Stimulated activated CD4-positive, alpha-beta T cell treated with anti-CD3 and anti-CD28 coated beads, Interleukin-4, amount 100 ng/mL, for 1 hour (primary cell): Measurements from ENCODE around the gene CD37.
A peak's percentile ranks its signal among the peaks of the same experiment; 100 is the strongest.
"Not testable (repeated sequence)": the region's sequence is repeated elsewhere in the genome, so short reads cannot be mapped to it uniquely, and the experiment has no call there.

ENCODE experiments used
- DNase-seq: peaks from one replicate; pipeline ENCODE4 v3.0.0-alpha.2; 2020

The CD37 gene, protein sequence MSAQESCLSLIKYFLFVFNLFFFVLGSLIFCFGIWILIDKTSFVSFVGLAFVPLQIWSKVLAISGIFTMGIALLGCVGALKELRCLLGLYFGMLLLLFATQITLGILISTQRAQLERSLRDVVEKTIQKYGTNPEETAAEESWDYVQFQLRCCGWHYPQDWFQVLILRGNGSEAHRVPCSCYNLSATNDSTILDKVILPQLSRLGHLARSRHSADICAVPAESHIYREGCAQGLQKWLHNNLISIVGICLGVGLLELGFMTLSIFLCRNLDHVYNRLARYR

DNA sequence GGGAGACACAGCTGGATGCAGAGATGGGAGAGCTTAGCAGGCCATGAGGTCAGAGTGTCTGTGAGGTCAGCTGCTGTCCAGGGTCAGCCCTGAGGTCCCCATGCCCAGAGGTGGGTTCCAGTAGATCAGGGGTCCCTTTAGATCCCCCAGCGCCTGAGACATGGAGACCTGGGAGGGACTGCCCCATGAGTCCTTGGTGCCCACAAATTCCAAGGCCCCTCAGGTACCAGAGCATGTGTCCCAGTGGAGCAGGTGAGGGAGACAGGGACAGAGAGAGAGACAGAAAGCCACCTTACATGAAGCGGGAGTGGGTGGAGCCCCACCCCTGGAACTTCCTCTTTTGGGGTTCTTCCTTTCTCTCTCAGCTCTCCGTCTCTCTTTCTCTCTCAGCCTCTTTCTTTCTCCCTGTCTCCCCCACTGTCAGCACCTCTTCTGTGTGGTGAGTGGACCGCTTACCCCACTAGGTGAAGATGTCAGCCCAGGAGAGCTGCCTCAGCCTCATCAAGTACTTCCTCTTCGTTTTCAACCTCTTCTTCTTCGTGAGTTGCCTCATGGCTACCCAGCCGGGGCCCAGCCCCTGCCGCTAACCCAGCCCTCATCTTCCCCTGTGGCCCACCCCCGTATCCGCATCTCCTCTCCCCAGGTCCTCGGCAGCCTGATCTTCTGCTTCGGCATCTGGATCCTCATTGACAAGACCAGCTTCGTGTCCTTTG, at the start of gene CD37:
TSS of gene CD37 (plus strand) at position 336 of the 713 bp plus-strand sequence. CDS start at position 471, 135 bp downstream.
- peak; percentile 55 for DNase-seq

DNA sequence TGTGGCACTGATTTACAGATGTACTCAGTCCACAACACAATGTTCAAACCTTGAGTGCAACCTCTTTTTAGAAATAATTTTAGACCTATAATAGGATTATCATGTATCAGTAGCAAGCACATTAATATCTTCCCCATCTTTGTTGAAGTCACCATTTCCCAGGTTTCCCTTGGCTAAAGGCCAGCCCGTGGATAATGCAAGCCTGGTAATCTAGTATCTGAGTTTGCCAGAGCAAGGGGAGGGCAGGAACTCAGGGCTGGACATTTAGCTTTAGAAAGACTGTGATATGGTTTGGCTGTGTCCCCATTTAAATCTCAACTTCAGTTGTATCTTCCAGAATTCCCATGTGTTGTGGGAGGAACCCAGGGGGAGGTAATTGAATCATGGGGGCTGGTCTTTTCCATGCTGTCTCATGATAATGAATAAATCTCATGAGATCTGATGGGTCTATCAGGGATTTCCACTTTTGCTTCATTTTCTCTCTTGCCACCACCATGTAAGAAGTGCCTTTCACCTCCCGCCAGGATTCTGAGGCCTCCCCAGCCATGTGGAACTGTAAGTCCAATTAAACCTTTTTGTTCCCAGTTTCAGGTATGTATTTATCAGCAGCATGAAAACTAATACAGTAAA, 48.0 kb upstream of the CD37 start:
- no peak for DNase-seq

DNA sequence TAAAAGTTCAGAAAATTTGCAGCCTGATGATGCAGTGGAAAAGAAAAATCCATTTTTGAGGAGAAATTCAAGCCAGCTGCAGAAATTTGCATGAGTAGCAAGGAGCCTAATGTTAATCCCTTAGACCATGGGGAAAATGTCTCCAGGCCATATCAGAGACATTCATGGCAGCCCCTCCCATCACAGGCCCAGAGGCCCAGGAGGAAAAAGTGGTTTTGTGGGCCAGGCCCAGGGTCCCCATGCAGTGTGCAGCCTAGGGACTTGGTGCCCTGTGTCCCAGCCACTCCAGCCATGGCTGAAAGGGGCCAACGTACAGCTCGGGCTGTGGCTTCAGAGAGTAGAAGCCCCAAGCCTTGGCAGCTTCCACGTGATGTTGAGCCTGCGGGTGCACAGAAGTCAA, 47.0 kb upstream of the CD37 start:
- not testable (repeated sequence) for DNase-seq

DNA sequence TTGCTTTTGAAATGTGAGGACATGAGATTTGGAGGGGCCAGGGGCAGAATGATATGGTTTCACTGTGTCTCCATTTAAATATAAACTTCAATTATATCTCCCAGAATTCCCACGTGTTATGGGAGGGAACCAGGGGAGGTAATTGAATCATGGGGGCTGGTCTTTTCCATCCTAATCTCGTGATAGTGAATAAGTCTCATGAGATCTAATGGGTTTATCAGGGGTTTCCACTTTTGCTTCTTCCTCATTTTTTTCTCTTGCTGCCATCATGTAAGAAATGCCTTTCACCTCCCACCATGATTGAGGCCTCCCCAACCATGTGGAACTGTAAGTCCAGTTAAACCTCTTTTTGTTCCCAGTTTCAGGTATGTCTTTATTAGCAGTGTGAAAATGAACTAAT, 45.9 kb upstream of the CD37 start:
- DNase-seq = not testable (repeated sequence)

DNA sequence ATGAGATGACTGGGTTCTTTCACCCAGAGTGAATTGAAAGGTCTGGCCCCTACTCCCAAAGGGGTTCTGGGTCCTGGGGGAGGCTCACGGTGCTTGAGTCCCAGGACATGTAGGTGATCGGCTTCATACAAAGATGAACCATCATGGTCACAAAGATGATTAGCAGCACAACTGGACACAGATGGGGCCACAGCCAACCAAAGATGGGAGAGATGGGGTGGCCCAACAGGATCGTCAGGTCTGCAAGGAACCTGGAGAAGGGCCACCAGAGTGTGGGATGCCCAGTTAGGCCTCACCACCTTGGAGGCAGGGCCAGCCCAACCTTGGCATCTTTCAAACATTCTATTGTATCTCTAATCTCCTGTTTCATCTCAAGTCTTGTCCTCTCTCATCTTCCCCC, 44.7 kb upstream of the CD37 start:
- DNase-seq = no peak

DNA sequence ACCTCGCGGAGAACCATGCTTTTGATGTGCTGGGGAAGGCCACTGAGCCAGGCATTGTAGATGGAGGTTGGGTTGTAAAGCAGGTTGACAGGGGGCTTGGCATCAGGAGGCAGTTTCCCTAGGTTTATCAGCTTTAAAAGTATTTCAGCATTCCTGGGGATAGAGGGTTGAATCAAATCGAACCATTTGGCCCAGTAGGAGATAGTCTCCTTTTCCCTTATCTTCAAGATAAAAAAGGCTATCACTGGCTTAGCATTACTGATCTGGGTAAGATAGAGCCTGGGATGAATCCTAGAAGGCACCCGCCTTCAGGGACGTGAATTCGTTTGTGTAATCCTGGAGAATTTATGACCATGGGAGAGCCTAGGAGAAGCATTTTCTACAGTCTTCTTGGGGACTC, 40.8 kb upstream of the CD37 start:
- DNase-seq = no peak

DNA sequence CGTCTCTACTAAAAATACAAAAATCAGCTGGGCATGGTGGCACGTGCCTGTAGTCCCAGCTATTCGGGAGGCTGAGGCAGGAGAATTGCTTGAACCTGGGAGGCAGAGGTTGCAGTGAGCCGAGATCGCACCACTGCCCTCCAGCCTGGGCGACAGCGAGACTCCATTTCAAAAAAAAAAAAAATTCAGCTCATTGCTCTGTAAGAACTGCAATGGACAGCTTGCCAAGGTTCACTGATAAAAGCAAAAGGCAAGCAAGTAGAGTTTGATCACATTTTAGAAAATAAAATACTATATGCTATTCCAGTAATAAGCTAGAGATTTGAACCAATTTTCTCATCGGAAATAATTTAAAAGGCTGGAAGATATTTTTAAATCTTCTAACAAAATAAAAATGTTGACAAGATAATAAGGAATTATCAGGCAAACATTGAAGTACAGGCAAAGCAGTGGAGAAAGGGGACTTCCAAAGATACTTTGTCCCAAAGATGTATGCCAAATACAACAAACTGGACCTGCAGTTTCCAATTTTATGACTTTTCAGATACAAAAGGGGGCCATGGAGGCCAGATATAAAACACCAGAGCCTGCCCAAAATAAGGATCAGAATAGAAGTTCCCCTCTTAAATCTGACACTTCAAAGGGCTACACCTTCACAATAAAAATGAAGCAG, 39.9 kb upstream of the CD37 start:
- DNase-seq = no peak

DNA sequence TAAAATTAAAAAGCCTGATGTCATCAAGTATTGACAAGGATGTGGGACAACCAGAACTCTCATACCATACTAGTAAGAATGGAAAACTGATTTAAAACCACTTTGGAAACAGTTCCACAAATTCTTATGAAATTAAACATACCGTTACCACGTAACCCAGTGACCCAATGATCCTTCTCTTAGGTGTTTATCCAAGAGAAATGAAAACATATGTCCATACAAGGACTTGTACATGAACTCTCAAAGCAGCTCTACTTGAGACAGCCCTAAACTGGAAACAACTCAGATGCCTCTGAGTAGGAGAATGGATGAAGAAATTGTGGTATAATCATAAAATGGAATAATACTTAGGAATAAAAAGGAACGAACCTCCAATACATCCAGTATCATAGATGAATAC, 37.8 kb upstream of the CD37 start:
- DNase-seq = no peak

DNA sequence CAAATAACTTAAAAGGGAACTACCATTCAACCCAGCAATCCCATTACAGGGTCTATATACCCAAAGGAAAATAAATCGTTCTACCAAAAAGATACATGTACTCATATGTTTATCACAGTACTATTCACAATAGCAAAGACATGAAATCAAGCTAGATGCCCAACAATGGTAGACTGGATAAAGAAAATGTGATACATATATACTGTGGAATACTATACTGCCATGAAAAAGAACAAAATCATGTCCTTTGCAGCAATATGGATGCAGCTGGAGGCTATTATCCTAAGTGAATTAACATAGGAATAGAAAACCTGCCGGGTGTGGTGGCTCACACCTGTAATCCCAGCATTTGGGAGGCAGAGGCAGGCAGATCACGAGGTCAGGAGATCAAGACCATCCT, 36.6 kb upstream of the CD37 start:
- not testable (repeated sequence) for DNase-seq

DNA sequence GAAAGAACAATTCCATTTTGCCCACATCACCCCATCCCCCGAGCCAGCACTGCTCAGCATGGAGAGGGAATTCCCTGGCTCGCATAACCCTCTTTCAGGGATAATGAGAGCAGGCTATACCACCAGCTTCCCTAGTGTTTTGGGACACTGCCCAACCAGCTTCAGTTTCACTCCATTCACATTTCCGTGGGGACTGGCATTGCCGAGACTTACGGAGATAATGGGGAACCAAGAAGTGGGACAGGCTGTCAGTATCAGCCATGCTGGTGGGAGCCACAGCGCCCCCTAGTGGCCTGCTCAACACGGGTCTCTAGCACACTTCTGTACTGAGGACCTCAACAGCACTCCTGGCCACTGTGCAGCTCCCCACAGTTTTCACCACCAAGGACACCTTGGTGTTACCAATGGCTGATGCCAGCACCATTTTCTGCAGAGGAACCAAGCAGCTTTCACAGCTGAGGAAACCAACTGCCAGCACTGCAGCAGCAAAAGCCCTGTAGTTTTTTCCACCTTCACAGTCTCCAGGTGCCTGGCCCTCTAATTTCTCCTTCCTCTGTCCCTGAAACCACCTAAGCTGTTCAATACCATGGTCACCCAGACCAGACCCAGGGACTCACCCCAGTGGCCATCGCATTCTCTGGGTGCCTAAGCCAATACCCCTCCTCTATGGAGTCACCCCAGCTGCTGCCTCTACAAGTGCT, 33.9 kb upstream of the CD37 start:
- peak; percentile 86 for DNase-seq

DNA sequence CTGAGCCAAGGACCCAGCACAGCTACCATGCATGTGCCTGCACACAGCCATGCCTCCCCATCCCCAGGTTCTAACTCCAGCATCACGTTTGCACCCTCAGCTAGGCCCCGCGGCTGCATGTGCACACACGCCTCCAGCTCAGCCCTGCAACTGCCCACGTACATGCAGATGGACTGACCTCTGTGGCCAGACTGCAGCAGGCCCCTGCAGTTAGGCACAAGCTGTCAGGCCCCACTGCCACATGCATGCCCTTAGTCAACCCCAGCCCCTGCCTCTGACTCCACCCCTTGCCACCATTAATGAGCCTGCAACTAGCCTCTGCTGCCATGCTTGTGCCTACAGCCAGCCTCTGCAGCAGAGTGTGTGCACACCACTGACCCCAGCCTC, 33.3 kb upstream of the CD37 start:
- no peak for DNase-seq

DNA sequence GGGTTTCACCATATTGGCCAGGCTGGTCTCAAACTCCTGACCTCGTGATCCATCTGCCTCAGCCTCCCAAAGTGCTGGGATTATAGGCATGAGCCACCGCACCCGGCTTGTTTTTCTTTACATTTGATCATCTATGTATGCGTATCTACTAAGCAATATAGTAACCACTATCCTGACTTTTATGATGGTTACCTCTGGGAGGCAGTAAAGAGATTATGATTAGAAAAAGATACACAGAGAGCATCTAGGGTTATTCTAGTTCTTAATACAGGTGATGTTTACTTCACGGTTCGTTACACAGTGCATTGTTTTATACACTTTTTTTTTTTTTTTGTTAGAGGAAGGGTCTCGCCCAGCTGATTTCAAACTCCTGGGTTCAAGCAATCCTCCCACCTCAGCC, 28.5 kb upstream of the CD37 start:
- DNase-seq = not testable (repeated sequence)

DNA sequence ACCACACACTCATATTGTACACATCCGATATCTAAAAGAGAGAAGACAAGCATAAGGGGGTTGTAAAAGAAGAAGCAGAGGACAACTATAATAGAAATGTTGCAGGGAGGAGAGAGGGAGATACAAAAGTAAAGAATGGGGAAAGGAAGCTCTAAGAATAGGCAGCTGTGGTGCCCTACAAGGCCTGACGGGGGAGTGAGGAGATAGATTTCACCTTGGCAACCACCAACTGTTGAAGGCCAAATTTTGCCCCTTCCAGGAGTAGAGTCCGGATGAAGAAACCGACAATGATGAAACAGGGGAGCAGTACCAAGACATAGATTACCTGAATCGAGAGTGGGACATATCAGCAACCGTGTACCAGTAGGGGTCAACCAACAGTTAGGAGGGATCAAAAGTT, 26.1 kb upstream of the CD37 start:
- no peak for DNase-seq

DNA sequence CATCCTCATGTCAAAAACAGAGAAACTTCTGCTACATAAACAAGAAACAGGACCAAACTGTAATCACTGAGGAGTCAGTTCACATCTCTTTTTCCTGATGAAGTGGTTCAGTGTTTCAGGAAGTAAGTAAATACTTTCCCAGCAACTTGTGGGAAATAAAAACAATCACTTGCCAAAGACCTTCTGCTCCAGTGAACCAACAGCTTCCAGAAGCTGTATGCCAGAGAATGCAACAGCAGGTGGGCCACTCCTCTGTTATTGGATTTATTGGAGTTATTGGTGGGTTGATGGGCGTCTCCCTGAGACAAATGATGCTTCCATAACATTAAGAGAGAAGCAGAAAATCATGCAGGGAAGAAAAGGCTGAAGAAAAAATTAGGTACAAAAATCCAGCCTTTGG, 20.1 kb upstream of the CD37 start:
- no peak for DNase-seq

DNA sequence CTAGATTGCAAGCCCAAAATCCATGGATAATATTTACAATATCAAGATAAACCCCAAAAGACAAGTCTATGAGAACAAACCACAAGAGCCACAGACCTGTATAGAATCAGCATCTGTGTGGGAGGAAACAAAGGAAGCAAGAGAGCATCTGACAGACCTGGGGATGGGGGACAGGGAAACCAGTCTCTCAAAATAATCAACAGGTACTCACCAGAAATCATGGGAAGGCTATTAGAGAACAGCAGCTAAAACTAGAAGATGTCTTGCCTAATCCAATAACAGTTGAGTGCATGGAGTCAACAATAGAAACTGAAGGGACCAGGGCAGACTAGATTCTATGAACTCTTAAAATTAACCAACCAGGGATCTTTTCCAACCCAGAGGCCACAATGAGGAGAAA, 18.9 kb upstream of the CD37 start:
- DNase-seq = no peak

DNA sequence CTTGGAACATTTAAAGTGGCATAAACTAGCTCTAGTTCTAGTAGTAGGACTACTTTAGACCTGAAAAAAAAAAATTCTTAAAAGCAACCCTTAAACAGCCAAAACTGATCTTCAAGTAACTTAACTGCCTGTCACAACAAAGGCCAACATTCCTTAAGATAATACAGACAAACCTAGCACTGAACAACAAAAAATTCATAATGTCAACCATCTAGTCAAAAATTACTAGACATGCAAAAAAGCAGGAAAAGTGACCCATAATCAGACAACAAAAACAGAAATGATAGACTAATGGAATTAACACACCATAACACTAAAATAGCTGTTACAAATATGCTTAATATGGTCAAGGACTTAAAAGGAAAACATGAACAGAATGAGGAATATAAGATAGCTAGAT, 16.9 kb upstream of the CD37 start:
- DNase-seq = no peak

DNA sequence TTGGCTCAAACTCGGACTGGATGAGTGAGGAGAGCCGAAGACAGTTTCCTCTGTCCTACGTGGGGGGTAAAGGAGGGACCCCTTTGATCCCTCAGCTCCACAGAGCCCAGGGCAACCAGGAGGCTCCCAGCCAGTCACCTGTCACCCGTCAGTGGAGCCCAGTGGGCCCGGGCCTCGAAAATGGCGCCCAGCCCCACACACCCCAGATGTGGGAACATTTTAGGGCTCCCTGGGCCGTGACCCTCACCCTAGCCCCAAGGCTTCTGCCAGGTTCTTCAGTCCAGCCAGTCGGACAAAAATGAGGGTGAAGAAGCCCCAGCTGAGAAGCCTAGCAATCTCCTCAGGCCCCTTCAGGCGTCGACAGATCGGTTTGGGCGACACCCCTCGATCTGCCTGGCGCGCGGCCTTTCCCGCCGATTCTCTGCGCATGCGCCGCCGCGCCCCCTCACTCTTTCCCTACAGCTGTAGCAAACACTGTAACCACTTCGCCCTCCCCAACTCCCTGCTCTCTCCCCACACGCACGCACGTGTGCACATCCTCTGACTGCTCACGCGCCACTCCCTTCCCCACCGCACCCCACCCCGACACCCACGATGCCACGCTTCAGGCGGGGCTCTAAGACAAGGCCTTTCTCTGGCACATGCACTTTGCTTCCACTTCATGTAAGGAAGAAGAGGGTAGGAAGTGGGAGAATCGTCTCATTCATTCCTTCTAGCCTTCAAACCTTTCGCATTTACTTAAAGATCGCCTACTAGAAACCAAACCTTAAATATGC, 10.2 kb upstream of the CD37 start, which contains the start of gene SLC6A16:
TSS of gene SLC6A16 (minus strand) at position 391 of the 776 bp plus-strand sequence. CDS start 13,844 bp downstream, outside the sequence.
- DNase-seq = no peak

DNA sequence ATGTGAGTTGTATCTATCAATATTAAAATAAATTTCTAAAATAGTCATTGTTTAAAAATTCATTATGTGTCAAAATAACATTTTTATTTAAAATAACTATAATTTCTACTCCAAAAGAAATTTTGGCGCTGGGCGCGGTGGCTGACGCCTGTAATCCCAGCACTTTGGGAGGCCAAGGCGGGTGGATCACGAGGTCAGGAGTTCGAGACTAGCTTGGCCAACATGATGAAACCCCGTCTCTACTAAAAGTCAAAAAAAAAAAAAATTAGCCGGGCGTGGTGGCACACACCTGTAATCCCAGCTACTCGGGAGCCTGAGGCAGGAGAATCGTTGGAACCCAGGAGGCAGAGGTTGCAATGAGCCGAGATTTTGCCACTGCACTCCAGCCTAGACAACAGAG, 9.4 kb upstream of the CD37 start:
- not testable (repeated sequence) for DNase-seq

DNA sequence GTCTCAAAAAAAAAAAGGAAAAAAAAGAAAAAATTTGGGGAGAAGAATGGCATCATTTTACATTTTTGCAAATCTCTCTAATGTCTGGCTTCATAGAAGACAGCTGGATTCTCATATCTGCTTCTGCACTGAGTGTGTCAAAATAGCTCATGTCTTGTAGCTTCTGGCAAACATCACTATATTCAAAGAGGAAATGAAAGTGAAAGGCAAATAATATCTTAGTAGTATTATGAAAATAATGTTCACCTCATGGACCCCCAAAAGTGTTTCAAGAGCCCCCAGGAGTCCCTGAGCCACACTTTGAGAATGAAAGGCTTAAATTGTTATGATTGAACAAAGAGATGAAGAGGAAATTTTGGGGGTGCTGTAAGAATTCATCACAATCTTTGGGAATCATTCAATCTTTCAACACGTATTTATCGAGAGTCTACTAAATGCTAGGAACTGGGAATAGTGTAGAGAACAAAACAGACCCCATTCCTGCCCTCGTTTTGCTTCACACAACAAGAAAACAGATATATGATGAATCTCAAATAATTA, 9.0 kb upstream of the CD37 start:
- no peak for DNase-seq

DNA sequence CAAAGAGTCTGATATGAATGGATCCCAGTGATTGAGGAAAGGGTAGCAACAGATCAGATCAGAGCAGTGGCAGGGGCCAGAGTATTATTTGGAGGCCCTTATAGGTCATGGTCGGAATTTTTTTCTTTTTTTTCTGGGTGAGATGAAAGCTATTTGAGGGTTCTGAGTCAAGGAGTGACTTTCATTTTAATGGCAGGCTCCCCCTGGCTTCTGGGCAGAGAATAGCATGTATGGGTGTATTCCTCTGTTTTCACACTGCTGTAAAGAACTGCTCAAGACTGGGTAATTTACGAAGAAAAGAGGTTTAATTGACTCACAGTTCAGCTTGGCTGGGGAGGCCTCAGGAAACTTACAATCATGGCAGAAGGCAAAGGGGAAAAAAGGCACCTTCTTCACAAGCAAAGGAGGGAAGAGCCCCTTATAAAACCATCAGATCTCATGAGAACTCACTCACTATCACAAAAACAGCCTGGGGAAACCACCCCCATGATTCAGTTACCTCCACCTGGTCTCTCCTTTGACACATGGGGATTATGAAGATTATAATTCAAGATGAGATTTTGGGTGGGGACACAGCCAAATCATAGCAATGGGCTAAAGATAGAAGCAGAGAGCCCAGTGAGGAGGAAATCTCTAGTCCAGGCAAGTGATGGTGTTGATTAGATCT, 7.2 kb upstream of the CD37 start:
- peak; percentile 45 for DNase-seq

DNA sequence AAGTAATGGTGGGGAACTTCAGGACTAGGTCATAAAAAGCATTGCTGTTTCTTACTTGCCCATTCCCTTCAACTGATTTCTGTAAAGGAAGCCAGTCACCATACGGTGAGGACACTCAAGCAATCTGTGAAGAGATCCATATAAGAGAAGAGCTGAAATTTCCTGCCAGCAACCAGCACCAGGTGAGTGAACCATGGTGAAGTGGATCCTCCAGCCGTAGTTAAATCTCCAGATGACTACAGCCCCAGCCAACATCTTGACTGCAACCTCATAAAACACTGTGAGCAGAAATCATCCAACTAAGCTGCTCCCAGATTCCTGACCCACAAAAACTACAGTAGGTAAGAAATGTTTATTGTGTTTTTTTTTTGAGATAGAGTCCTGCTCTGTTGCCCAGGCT, 6.5 kb upstream of the CD37 start:
- DNase-seq = no peak
